D721Med (cell line): Measurements from ENCODE around the gene MCTP2.

Source experiments
- DNase-seq: peaks from one replicate; pipeline ENCODE4 v3.0.0; 2011; ENCODE audit warnings: low spot score; ENCODE audit not compliant: insufficient read length
- FAIRE-seq: peaks from 2 replicates; lab custom pipeline; 2011; peaks lifted over from hg19 to GRCh38; lab: Jason Lieb, UNC
- CTCF ChIP-seq: IDR thresholded peaks from 2 replicates; pipeline ENCODE4 v1.5.1; 2012; ENCODE audit warnings: mild to moderate bottlenecking, control low read depth; ENCODE audit not compliant: insufficient read depth; ENCODE audit errors: missing control alignments

The MCTP2 gene

GRCh38 chr15:94312946-94313345 is 81.6 kb downstream of the MCTP2 start:
- FAIRE-seq = no peak
- DNase-seq = no peak
- no peak for TF ChIP-seq CTCF

GRCh38 chr15:94314639-94315038 is 83.3 kb downstream of the MCTP2 start:
- no peak for TF ChIP-seq CTCF
- DNase-seq (no peak), FAIRE-seq (no peak)

- DNase-seq (no peak), FAIRE-seq (no peak)
- no peak for TF ChIP-seq CTCF
These were observed 85.8 kb downstream of the MCTP2 start for GRCh38 chr15:94317211-94317610.

GRCh38 chr15:94322141-94322540 is 90.8 kb downstream of the MCTP2 start:
- no peak for FAIRE-seq
- DNase-seq = no peak
- no peak for TF ChIP-seq CTCF

- no peak for FAIRE-seq
- no peak for TF ChIP-seq CTCF
- DNase-seq = no peak
These were observed 91.7 kb downstream of the MCTP2 start for GRCh38 chr15:94323076-94323475.

- FAIRE-seq (no peak), DNase-seq (peak; percentile 13)
- peak; percentile 89 for TF ChIP-seq CTCF
These were observed 92.9 kb downstream of the MCTP2 start for GRCh38 chr15:94324117-94324826.
